H1 (cell line): ENCODE measurements around the gene ARL3. TPM values are rescaled to one million over a fixed set of nuclear protein-coding genes. Genes with fewer than 3 reads are reported as not detected.
A peak's percentile ranks its signal among the peaks of the same experiment; 100 is the strongest.

Experiments
- CTCF ChIA-PET: fragments of 300-600 bp; sonication (Branson Sonifier 250); formaldehyde crosslinking; loops from one replicate; lab custom pipeline; 2021; ENCODE audit not compliant: partially characterized antibody; lab: Charles Lee
- POLR2A ChIA-PET: fragments of 300-600 bp; sonication (Branson Sonifier 250); formaldehyde crosslinking; loops from one replicate; lab custom pipeline; 2021; ENCODE audit warnings: inconsistent platforms; ENCODE audit not compliant: partially characterized antibody; lab: Charles Lee
- DNase-seq, 2 experiments: peaks; one replicate each; pipeline versions ENCODE4 v3.0.0 to v3.0.0-alpha.2; 2010 to 2022; ENCODE audit warnings: low spot score in 2 of 2, low read depth in 1 of 2, mixed read lengths in 1 of 2
- FAIRE-seq: peaks from 2 replicates; lab custom pipeline; 2011; peaks lifted over from hg19 to GRCh38; lab: Jason Lieb, UNC
- H2AFZ ChIP-seq: 2 replicates; pipeline ENCODE4 v1.8.1; 2012; ENCODE audit warnings: low read length, inconsistent platforms
- H2AK5ac ChIP-seq: 2 replicates; pipeline ENCODE4 v1.6.1; 2013; ENCODE audit warnings: low read depth, low read length
- H2BK120ac ChIP-seq: replicated peaks from 2 replicates; pipeline ENCODE3; 2013; ENCODE audit warnings: low read depth, low read length, inconsistent platforms
- H2BK12ac ChIP-seq: 2 replicates; pipeline ENCODE4 v1.6.1; 2013; ENCODE audit warnings: low read depth, low read length
- H2BK15ac ChIP-seq: 2 replicates; pipeline ENCODE4 v1.6.1; 2013; ENCODE audit warnings: low read length
- H2BK20ac ChIP-seq: 2 replicates; pipeline ENCODE4 v1.6.1; 2013; ENCODE audit warnings: low read length
- H2BK5ac ChIP-seq: 2 replicates; pipeline ENCODE4 v1.6.1; 2013; ENCODE audit warnings: low read depth, low read length
- H3K14ac ChIP-seq: 2 replicates; pipeline ENCODE4 v1.6.1; 2013; ENCODE audit warnings: inconsistent platforms; ENCODE audit not compliant: insufficient read length
- H3K18ac ChIP-seq: 2 replicates; pipeline ENCODE4 v1.6.1; 2013; ENCODE audit warnings: low read length; ENCODE audit errors: extremely low read depth
- H3K23ac ChIP-seq: 2 replicates; pipeline ENCODE4 v1.6.1; 2013; ENCODE audit warnings: inconsistent platforms; ENCODE audit not compliant: insufficient read length
- H3K23me2 ChIP-seq: 2 replicates; pipeline ENCODE4 v1.6.1; 2013; ENCODE audit warnings: low read depth, low read length
- H3K27ac ChIP-seq: 2 replicates; pipeline ENCODE4 v1.6.1; 2011; ENCODE audit warnings: low read depth, low read length, inconsistent platforms
- H3K27me3 ChIP-seq, 4 experiments: replicated peaks in 1 of 4; 1 replicate in 1 of 4; 2 replicates in 3 of 4; pipeline versions ENCODE4 v1.6.1 to v1.8.1; 2011 to 2013; ENCODE audit warnings: low read length in 3 of 4, mild to moderate bottlenecking in 3 of 4, inconsistent platforms in 2 of 4, mixed read lengths in 2 of 4, moderate library complexity in 1 of 4; ENCODE audit not compliant: control insufficient read depth in 3 of 4, insufficient read depth in 3 of 4; ENCODE audit errors: extremely low read depth in 1 of 4
- H3K36me3 ChIP-seq, 4 experiments: 2 replicates each; pipeline versions ENCODE4 v1.6.1 to v1.8.1; 2011 to 2013; ENCODE audit warnings: mild to moderate bottlenecking in 4 of 4, low read length in 3 of 4, moderate library complexity in 2 of 4, control low read depth in 1 of 4, inconsistent platforms in 1 of 4; ENCODE audit not compliant: insufficient read depth in 4 of 4, control insufficient read depth in 2 of 4
- H3K4ac ChIP-seq: replicated peaks from 2 replicates; pipeline ENCODE3; 2013; ENCODE audit warnings: low read length, low read depth, mixed read lengths, inconsistent platforms; ENCODE audit not compliant: insufficient read length
- H3K4me1 ChIP-seq, 4 experiments: replicated peaks in 1 of 4; 1 replicate in 1 of 4; 2 replicates in 3 of 4; pipeline versions ENCODE4 v1.6.1 to v1.8.1; 2011 to 2013; ENCODE audit warnings: low read length in 3 of 4, inconsistent platforms in 2 of 4, mixed read lengths in 1 of 4; ENCODE audit not compliant: insufficient read depth in 4 of 4, control insufficient read depth in 3 of 4
- H3K4me2 ChIP-seq, 2 experiments: 2 replicates each; pipeline versions ENCODE4 v1.6.1 to v1.8.1; 2011 to 2013; ENCODE audit warnings: low read depth in 2 of 2, low read length in 2 of 2, control low read depth in 1 of 2, inconsistent platforms in 1 of 2, mild to moderate bottlenecking in 1 of 2; ENCODE audit not compliant: insufficient read depth in 1 of 2
- H3K4me3 ChIP-seq, 4 experiments: fragments of 200-600, 300-600 bp in 1 of 4; sonication (generic), shearing (Covaris generic), sonication (Bioruptor Twin) in 1 of 4; 2 replicates each; pipeline versions ENCODE4 v1.5.1 to v1.8.1; 2011 to 2016; ENCODE audit warnings: low read length in 4 of 4, low read depth in 3 of 4, control low read depth in 2 of 4, inconsistent platforms in 2 of 4, mild to moderate bottlenecking in 2 of 4, mixed read lengths in 1 of 4, moderate library complexity in 1 of 4; ENCODE audit not compliant: insufficient read depth in 2 of 4; ENCODE audit errors: extremely low read depth in 1 of 4
- H3K56ac ChIP-seq: replicated peaks from 2 replicates; pipeline ENCODE3; 2013; ENCODE audit warnings: low read depth, mild to moderate bottlenecking, mixed read lengths, low read length, inconsistent platforms; ENCODE audit not compliant: insufficient read length
- H3K79me1 ChIP-seq: 2 replicates; pipeline ENCODE4 v1.6.1; 2013; ENCODE audit warnings: low read depth, low read length, control low read depth
- H3K79me2 ChIP-seq, 2 experiments: 2 replicates each; pipeline versions ENCODE4 v1.6.1 to v1.8.1; 2012 to 2013; ENCODE audit warnings: low read length in 2 of 2, mild to moderate bottlenecking in 2 of 2, inconsistent platforms in 1 of 2; ENCODE audit not compliant: insufficient read depth in 2 of 2, control insufficient read depth in 1 of 2
- H3K9ac ChIP-seq, 4 experiments: replicated peaks in 1 of 4; 1 replicate in 1 of 4; 2 replicates in 3 of 4; pipeline versions ENCODE4 v1.6.1 to v1.8.1; 2011 to 2013; ENCODE audit warnings: low read depth in 3 of 4, low read length in 3 of 4, control low read depth in 2 of 4, mild to moderate bottlenecking in 2 of 4, moderate library complexity in 2 of 4, inconsistent platforms in 1 of 4; ENCODE audit errors: extremely low read depth in 1 of 4
- H3K9me3 ChIP-seq, 2 experiments: 2 replicates each; pipeline versions ENCODE4 v1.6.1 to v1.8.1; 2012 to 2013; ENCODE audit warnings: mild to moderate bottlenecking in 2 of 2, moderate library complexity in 2 of 2, control low read depth in 1 of 2, inconsistent platforms in 1 of 2, low read depth in 1 of 2, low read length in 1 of 2, mixed read lengths in 1 of 2; ENCODE audit not compliant: insufficient read depth in 2 of 2
- H4K20me1 ChIP-seq, 2 experiments: replicated peaks in 1 of 2; 2 replicates each; pipeline versions ENCODE3 to v1.8.1; 2011 to 2013; ENCODE audit warnings: inconsistent platforms in 2 of 2, low read length in 2 of 2, mild to moderate bottlenecking in 1 of 2; ENCODE audit not compliant: insufficient read depth in 2 of 2, control insufficient read depth in 1 of 2
- H4K5ac ChIP-seq: 2 replicates; pipeline ENCODE4 v1.6.1; 2013; ENCODE audit warnings: low read length, low read depth, mixed read lengths, inconsistent platforms; ENCODE audit not compliant: insufficient read length
- H4K8ac ChIP-seq: 2 replicates; pipeline ENCODE4 v1.8.0; 2013; ENCODE audit warnings: mild to moderate bottlenecking, moderate library complexity, low read length, inconsistent platforms; ENCODE audit not compliant: insufficient read depth; ENCODE audit errors: extremely low read depth
- H4K91ac ChIP-seq: replicated peaks from 2 replicates; pipeline ENCODE3; 2013; ENCODE audit warnings: low read length, mixed read lengths, inconsistent platforms; ENCODE audit not compliant: insufficient read length
- CBX8 ChIP-seq: fragments of 300-800, 300-1000 bp; sonication (generic); IDR thresholded peaks from 2 replicates; pipeline ENCODE4 v1.7.1; 2016; ENCODE audit warnings: low read depth, low read length, borderline replicate concordance
- POLR2A ChIP-seq, 2 experiments: IDR thresholded peaks; 1 replicate in 1 of 2; 2 replicates in 1 of 2; pipeline ENCODE4 v1.6.1; 2011; ENCODE audit warnings: low read depth in 2 of 2, low read length in 2 of 2, mild to moderate bottlenecking in 2 of 2; ENCODE audit errors: control extremely low read depth in 1 of 2
- RNF2 ChIP-seq: fragments of 200-900, 300-1000 bp; sonication (generic); IDR thresholded peaks from 2 replicates; pipeline ENCODE4 v1.7.1; 2016; ENCODE audit warnings: borderline replicate concordance, low read depth, mild to moderate bottlenecking, antibody characterized with exemption, low read length; ENCODE audit not compliant: poor library complexity, severe bottlenecking; ENCODE audit errors: missing control alignments
- WGBS, 2 experiments: shearing (Covaris generic) in 1 of 2; methylation state at CpG; one replicate each; pipeline versions ENCODE4 v1.1.6 to v1.1.7; 2013 to 2015; ENCODE audit warnings: low lambda C conversion rate in 2 of 2, mixed read lengths in 2 of 2, inconsistent platforms in 1 of 2, low coverage in 1 of 2, missing lambda C conversion rate in 1 of 2; ENCODE audit not compliant: insufficient replicate concordance in 2 of 2, insufficient coverage in 1 of 2, insufficient read length in 1 of 2; ENCODE audit errors: extremely low coverage in 1 of 2, missing lambda C conversion rate in 1 of 2; 5-methylcytosine and 5-hydroxymethylcytosine counted together
- polyA plus RNA-seq, 7 experiments: library from polyadenylated mRNA; depleted of rRNA in 3 of 7; stranded (reverse) in 5 of 7; unstranded in 2 of 7; fragments of >200 nt in 5 of 7; fragments of 200-250 nt in 2 of 7; gene quantifications; 1 replicate in 5 of 7; 2 replicates in 1 of 7; 4 replicates in 1 of 7; pipeline versions ENCODE4 v1.2.1 to v1.2.3, GENCODE V29; 2011 to 2013; ENCODE audit warnings: missing spikeins in 2 of 7, mixed read lengths in 2 of 7
- total RNA-seq: library from RNA; stranded (reverse); fragmentation: NEBNext Ultra II Directional; extraction: Animal tissue kit (Norgen Biotek cat#: 25700); gene quantifications from 2 replicates; pipeline ENCODE4 v1.2.1, GENCODE V29; 2021

ARL3 gene
- total and polyA plus RNA-seq, 2 of the 8 experiments (the other 6 are each of a cell fraction or from before 2014, with no cell fraction given), result 8.8 to 16.2 TPM

GRCh38 chr10:102675666-102676533 is 38.3 kb downstream of the ARL3 start:
- ChIA-PET CTCF (interaction anchor here (0.7 to 13.0 kb wide), 17 partner anchors 10 to 277 kb away, joined by 3 to 102 read pairs (median 6); partner anchors contain the start of genes ARL3 and TRIM8), POLR2A (interaction anchor here (0.6 to 4.2 kb wide), 7 partner anchors 10 to 985 kb away, joined by 3 to 22 read pairs (median 6); partner anchors contain the start of genes ARL3 and SFXN2)
- no peak overlapping the region for H2AFZ ChIP-seq
- H2AK5ac ChIP-seq, result no peak overlapping the region
- 72% methylated on average over 16 of the region's 16 CpGs; no CpG with 5 or more reads in 1 of the 2 experiments for WGBS, 2 experiments
- H4K20me1 ChIP-seq, result no peaks in the 10 kb centered on the region
- H2BK12ac ChIP-seq, result no peak overlapping the region; the same call in 1 of the 2 replicates
- H3K36me3 ChIP-seq, result no peaks in the 10 kb centered on the region
- no peak overlapping the region for H3K4me3 ChIP-seq
- H3K4ac ChIP-seq, result no peak overlapping the region
- no peaks in the 10 kb centered on the region for H3K23me2 ChIP-seq
- H3K56ac ChIP-seq, result no peak overlapping the region
- H3K4me1 ChIP-seq, result peaks cover 27 to 50% (median 29%) of the 10 kb centered on the region in 4 experiments
- H2BK5ac ChIP-seq, result no peak overlapping the region
- H3K79me2 ChIP-seq, result no peaks in the 10 kb centered on the region
- peak overlapping the region in 1 of 2 experiments; percentile 59; a peak in 2 of 4 replicates for H3K4me2 ChIP-seq
- H4K5ac ChIP-seq, result no peak overlapping the region
- no peak overlapping the region for H3K27ac ChIP-seq
- H4K91ac ChIP-seq, result no peak overlapping the region
- H3K18ac ChIP-seq, result no peak overlapping the region
- no peak overlapping the region for H2BK120ac ChIP-seq
- H3K79me1 ChIP-seq, result no peaks in the 10 kb centered on the region
- no peak overlapping the region for H3K9ac ChIP-seq
- no peak overlapping the region for H3K23ac ChIP-seq
- DNase-seq, result no peak
- no peaks in the 10 kb centered on the region for H3K27me3 ChIP-seq
- no peak overlapping the region for H2BK20ac ChIP-seq
- no peak overlapping the region; the same call in 1 of the 2 replicates for H4K8ac ChIP-seq
- H3K14ac ChIP-seq, result no peak overlapping the region
- FAIRE-seq, result no peak
- H2BK15ac ChIP-seq, result no peak overlapping the region
- no peaks in the 10 kb centered on the region for H3K9me3 ChIP-seq
- TF ChIP-seq CBX8, result no peak
- TF ChIP-seq RNF2, result no peak
- TF ChIP-seq POLR2A (IDR thresholded peaks at IDR 0.05; ENCODE audit: control extremely low read depth in 1 of 2, low read depth in 2 of 2, low read length in 2 of 2), result no peak
